GM21528 (cell line): ENCODE results near the gene HLA-DMA.

ENCODE experiments used
- ATAC-seq: cut with Tn5 transposase; IDR thresholded peaks from one replicate; pipeline ENCODE4 v1.9.1; 2021; ENCODE audit warnings: mild to moderate bottlenecking, moderate library complexity; ENCODE audit not compliant: unreplicated experiment, low FRiP score

Gene HLA-DMA

DNA sequence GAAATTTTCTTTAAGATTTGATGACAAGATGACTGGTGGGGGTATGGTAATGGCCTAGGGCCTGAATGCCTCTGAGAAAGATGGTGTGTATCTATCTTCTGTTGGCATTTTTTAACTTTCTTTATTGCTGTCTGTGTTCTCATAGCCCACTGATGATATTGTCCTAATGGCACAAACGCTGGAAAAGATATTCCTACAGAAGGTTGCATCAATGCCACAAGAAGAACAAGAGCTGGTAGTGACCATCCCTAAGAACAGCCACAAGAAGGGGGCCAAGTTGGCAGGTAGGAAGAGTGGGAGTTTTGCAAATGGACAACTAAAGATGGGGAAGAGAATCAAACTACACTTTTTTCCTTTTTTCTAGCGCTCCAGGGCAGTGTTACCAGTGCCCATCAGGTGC, 23.0 kb upstream of the HLA-DMA start:
- no peak for ATAC-seq

DNA sequence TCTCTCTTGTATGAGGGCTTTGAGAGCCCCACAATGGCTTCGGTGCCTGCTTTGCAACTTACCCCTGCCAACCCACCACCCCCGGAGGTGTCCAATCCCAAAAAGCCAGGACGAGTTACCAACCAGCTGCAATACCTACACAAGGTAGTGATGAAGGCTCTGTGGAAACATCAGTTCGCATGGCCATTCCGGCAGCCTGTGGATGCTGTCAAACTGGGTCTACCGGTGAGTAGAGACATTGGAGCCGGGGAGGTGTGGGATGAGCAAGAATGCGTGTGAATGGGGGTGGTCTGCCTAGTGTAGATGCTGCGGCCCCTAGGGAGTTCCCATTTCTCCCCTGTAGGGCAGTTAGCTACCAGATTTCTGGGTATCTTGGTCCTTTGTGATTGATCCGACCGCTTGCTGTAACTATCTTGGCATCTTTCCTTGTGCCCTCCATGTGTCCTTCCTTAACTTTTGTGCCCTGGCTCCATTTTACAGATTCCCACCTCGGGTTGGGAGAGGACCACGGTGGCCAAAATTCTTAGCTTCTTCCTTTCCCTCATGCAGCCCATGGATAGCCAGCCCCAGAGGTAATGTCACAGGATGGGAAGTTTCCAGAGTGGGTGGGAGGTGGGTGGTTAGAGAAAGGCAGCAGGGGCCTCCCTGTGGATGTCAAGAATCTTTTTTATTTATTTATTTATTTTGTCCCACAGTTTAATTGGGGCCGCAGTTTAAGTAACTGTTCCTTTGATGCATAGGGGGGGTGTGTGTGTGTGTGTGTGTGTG, 21.8 kb upstream of the HLA-DMA start:
- no peak for ATAC-seq

DNA sequence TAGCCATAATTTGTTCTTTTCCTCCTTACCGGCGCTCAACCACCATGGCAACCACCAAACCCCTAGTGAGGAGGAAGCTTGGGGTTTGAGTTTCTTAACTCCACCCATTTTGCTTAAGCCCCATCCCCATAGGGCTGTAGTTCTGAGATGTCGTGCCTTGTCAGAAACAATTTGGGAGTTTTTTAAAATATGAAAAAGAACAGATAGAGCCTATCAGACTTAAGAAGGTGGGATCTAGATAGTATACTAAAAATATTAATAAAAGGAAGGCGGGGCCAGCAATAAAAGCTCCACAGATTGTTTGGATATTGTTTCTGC, 21.1 kb upstream of the HLA-DMA start:
- no peak for ATAC-seq

DNA sequence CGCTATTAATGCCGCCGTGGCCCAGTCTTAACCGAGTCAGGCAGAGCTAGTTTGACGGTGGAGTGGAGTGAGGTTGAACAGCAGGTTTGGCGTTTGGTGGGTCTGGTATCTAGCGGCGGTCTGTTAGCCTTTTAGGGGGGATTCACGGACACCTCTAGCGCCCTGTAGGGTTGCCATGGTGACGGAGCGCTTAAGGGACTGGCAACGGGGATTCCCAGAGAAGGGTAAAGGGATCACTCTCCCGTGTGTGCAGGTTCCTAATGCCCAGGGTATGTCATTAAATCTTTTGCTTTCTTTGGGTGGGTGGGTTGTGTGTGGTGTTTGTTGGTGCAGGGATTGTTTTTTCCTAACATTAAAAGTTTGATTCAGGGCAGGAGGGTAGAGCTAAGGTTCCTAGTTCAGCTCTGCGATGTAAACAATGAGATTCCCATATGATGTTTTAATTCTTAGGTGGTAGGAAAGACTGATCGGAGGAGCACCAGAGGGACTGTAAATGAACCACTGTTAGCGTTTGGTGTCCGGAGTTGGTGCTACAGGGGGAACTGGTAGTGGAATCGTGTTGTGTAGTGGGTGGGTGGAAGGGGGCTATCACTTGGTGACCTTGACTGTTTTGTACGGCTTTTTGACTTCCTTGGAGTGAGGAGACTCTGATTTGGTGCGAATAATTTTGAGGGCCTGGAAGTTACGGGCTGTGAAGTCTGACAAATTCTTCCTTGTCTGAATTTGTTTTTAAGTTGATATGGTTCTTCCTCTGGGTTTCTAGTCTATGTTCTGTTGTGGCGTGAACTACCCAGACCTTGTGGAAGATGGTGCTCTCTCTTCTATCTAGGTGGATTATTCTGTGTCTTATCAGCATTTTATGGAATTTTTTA, 20.5 kb upstream of the HLA-DMA start:
- no peak for ATAC-seq

DNA sequence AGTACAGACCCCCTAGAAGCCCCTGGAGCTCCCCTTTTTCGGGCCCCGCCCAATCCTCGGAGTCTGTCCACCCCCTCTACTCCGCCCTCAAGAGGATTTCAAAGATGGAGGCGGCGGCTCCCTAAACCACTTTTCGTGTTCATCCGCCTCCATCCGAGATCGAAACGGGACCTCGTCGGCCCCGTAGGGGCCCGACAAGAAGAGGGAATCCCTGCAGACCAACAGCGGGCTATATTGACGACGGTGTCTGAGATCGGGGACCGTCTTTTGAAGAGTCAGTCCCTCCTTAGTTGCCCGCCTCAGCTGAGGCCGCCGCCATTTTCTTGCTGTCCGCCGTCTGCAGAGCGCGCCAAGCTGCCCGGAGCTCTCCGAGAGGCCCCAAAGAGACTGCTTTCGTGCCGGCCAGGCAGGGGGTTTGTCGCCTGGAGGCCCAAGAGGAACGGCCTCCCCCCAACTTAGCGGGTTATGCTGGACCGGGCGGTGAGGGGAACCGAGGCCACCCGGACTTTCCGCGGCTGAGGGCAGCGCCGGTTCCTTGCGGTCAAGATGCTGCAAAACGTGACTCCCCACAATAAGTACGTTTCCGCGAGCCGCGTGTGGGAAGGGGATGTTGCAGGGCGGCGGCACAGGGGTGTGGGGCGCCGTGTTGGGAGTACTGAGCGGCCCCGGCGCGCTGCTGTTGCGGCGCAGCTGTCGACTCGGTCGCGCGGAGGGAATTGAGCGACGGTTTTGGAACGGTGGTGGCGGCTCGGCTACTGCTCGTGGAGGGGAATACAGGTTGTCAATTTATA, 19.7 kb upstream of the HLA-DMA start:
- no peak for ATAC-seq

DNA sequence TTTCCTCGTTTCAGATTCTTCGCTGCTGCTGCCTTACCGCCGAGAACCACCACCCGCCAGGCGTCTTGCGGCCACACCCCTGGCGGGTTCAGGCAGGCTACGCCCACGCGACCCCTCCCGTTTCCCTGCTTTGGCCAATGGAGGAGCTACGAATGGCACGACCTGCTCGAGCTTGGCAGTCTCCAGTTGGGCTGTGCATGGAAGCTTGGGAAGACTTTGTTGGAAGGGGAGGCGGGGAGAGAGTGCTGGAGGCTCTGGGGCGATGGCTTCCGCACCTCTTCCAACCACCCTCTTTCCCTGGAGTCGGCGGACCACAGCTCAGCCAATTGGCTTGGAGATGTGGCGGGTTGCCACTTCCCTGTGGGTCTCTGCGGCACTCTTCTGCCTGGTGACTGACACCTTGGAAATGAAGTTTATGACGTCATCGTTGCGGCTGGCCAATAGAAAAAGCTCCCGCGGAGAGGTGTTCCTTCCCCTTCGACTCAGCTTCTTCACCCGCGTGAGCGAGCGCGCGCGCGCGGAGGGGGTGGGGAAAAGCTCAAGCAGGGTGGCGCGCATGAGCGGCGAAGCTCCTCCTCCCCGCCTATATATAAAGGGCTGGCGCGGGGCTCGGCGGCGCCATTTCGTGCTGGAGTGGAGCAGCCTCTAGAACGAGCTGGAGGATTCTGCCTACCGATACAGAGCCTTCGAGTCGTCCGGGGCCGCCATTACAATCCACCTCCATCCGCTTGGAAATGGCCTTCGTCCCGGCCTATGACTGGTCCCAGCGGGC, 18.9 kb upstream of the HLA-DMA start:
- peak; percentile 47 for ATAC-seq

DNA sequence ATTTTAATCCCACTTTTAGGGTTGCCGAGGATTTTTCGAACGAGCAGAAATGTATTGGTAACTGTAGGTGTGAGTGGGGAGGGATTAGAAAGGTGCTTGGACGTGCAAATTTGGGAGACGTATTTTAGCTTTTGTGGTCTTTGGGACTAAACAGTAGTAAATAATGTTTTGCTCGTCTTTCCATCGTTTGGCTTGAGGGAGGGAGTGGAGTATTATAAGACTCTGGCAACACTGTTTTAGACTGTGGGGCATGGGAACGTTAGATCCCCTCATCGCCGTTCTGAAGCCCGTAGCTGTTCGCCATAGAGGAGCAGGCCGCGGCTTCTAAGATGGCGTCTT, 18.3 kb upstream of the HLA-DMA start:
- no peak for ATAC-seq

DNA sequence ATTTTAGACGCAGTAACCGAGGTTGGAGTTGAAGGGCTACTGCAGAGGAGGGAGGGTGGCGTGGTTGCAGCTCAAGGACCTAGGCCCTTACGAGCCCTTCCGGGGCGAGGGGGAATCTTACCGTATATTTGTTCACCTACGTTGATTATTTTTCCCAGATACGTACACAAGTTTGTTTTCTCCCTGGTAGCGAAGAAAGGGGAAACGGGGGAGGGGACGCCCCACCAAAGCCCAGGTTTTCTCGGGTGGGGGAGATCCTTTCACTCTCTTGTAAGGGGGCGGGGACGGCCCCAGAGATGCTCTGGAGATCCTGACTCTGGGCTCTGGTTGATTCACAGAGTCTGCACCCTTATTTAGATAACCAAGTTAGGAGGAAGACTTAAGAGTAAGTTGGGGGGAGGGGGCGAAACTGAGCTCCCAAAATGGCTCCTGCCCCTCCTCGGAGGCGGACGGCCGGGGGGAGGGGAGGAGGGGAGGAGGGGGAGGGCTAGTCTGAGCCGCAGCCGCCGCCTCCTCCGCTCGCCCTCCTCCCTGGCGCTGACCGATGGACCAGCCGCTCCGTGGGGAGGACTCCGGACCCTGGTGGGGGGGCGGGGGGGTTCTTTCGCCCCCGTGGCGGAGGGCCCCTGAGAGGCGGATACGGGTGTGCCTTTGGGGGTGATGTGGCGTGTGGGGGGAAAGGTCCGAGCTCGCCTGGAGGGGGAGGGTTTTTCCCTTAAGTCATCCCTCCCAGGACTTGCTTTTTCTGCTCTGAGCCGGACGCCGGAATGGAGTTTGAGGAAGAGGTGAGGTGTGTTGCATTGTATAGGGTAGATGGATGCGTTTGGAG, 17.7 kb upstream of the HLA-DMA start:
- no peak for ATAC-seq

DNA sequence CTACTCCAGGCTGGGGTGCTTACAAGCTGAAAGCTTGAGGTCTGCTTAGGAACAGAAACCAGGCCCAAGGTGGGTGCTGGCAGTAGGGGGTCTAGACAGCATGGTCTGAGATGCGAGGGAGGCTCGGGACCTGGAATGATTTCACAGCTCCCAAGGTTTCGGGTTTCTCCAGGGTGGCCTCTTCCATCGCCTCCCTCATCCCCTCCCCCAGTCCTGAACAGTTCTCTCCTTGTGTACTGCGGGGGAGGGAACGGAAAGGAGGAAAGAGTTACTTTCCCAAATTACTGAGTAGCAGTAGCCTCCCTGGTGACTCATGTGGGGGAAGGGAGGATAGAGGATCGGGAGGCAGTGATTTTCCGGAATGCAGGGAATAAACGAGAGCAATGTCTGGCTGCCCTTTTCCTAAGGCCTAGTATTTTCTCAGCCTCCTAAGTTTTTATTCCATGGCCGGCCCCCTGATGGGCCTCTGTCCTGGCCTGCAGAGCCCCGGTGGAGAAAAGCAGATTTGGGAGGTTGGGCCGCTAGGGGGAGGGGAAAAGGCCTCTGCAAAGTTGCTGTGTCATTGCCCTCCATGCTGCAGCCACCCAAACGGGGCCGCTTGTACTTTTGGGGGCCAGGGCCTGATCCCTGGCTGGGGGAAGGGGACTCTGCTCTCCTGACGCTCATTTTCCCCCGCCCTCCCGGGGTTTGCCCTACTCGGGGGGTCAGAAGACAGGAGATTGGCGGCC, 17.0 kb upstream of the HLA-DMA start:
- ATAC-seq = no peak

DNA sequence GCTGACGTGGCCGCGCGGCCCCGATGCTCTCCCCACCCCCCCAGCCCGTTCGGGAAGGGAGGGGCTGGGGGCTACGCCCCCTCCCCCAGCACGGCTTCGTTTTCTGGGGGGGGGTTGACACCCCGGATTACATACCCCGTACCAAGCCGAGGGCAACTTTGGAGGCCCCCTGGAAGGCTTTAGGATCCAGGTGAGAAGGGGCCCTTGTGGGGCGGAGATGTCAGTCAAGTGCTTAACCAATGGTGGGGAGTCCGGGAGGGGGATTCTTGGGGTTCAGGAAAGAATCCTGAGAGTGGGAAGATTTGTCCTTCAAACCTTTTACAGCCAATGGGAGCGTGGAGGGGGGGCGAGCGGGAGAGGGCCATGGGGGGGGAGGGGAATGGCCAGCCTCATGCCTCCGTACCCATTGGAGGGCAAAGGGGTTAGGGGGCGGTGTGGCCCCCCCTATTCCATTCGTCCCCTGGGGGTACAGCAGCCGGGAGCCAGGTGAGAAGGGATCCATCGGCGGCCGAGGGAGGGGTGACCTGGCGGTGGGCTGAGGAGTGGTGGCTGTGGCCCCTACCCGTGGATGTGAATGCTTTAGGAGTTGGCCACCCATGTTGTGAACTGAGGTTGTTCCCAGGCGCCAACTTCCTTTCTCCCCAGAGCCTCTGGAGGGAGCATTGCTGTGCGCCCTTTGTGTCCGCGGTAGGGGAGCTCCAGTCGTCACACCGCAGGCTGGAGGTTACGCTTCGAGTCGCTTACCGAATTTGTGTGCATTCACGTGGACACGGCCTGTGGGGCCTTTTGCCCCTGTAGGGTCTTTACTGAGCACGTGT, 16.2 kb upstream of the HLA-DMA start:
- no peak for ATAC-seq

DNA sequence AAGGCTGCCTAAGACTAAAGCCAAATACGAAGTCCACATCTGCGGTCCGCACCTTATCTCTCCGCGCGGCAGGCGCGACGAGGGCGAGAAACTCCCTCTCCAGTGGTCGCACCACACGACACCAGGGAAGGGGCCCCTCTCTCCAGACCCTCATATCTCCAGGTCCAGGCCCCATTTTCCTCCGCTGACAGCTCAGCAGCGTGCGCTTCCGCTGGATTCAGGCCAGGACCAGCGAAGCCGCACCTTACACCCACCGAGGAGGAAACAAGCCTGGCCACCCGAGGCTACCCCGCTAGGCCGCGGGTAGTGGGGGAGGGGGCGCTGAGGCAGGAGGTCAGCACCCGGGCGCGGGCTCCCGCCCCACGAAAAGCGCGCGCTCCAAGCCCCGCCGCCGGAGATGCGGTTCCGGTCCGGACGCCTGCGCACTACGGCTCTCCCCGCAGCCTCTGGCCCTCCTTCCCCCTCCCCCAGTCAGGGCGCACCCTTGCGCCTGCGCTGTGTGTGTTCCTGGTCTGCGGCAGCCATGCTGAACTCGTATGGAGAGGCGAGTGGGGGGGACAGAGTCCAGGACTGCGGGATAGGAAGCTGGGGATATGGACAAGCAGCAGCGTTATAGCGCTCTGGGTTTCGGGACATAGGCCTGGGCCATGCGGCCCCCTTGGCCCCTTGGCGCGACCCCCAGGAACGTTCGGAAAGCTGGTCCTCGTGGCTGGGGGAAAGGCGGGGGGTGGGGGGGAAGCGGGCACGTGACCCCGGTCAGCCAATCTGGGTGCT, 15.4 kb upstream of the HLA-DMA start, which contains the start of gene BRD2:
Gene BRD2, plus strand, starts transcription at position 502 of the 774 bp plus-strand sequence. CDS start 4,305 bp downstream, outside the sequence.
- peak; percentile 26 for ATAC-seq

DNA sequence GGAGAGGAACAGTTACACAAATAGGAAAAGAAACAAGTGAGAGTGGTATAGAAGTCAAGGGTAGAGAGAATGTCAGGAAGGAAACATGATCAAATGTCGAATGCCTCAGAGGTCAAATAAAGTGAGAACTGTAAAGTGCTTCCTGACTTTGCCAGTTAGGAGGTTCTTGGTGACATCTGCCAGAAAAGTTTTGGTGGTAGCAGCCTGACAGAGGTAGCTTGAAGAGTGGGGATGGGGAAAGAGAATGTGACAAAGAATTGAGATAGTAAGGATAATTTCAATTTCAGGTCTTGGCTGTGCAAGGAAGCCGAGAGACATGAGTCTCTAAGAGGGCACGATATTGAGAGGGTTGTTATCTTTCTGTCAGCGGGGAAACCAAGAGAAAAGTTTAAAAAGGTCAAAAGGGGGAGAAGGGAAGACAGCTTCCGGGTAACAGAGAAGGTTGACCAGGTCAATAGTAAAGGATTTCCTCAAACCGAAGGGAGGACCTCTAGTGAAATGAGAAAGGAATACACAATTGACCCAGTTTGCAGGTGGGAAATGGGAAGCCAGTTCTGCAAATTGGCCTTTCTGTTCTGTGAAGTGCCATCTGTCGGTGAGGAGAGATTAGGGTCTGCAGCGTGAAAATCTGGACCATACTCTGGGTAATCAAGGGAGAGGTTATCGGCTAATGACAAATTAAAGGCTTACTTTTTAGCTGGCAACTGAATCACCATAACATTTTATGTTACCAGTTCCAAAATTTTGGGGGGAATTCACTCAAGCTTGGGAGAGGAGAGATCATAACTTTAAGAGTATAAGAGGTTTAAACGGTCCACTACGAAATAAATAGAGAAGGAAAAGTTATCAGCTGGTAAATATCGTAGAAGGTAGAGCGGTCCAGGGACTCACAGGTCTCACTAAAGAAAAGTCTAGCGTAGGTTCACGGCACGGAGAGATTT, 14.5 kb upstream of the HLA-DMA start:
- ATAC-seq = no peak

DNA sequence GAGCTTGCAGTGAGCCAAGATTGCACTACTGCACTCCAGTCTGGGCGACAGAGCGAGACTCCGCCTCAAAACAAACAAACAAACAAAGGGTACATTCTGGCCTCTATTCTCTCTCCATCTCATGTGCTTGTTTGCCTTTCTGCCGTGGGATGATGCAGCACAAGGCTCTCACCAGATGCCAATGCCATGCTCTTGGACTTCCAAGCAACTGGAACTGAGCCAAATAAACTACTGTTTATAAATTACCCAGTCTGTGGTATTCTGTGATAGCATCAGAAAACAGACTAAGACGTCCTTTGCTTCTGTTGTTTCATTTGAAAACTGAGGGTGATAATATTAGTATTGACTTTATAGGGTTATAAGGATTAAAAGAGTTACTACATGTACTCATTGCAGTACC, 11.9 kb upstream of the HLA-DMA start:
- no peak for ATAC-seq

DNA sequence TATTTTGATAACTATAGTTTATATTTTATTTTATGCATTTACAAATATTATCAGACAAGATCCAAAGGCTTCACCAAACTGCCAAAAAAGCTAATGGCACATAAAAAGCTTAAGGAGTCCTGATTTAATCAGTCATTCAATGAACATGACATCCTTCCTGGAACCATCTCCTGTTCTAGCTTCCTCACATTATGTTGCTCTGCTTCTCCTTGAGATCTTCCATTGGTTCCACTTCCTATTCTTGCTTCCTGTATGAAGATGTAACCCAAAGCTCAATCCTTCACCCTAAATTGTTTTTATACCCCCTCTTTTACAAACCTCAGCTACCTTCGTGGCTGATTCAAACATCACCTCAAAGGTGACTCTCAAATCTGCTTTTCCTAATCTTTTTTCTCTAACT, 11.0 kb upstream of the HLA-DMA start:
- ATAC-seq = no peak

DNA sequence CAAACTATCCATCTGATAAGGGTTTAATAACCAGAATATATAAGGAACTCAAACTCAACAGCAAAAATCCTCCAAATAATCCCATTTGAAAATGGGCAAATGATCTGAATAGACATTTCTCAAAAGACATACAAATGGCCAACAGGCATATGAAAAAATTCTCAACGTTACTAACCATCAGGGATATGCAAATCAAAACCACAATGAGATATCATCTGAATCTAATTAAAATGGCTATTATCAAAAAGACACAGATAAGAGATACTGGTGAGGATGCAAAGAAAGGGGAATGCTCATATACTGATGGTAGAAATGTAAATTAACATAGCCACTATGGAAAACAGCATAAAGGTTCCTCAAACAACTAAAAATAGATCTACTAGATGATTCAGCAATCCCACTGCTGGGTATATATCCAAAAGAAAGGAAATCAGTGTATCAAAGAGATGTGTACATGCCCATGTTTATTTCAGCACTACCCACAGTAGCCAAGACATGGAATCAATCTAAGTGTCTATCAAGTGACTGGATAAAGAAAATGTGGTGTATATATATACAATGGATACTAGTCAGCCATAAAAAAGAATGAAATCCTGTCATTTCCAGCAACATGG, 9.4 kb upstream of the HLA-DMA start:
- ATAC-seq = no peak

DNA sequence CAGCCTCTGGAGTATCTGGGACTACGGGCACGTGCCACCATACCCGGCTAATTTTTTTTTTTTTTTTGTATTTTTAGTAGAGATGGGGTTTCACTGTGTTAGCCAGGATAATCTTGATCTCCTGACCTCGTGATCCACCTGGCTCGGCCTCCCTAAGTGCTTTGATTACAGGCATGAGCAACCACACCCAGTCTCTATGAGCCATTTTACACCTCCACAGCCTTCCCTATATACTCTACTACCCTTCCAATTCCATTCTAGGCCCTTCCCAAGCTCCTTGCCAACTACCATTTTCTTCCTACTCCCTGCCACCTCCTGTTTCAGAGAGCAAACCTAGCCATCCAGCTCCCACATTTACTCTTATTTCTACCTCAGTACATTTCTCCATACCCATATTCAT, 7.7 kb upstream of the HLA-DMA start:
- no peak for ATAC-seq
